ENCODE measurements around the gene STAG1.
"Not testable (repeated sequence)": the region's sequence is repeated elsewhere in the genome, so short reads cannot be mapped to it uniquely, and the experiment has no call there.

The STAG1 gene

DNA sequence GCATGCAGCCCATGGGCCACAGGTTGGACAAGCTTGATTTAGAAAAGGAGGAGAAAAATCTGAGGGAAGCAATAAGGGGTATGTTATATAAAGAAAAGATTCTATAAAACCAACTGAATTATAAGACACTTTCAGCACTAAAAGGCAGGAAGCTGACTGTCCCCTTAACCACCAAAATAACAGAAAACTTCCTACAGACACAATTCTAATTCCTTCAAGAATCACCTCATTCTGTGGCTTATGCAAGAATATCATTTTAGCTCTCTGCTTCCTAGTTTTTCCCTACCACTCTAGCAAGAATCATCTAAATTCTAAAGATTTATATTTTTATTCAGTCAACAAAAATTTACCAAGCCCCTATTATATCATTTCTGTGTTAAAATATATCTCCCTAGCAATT lies 6.3 kb downstream of the STAG1 start:
- no peak for DNase-seq (ENCODE audit: low read depth)

DNA sequence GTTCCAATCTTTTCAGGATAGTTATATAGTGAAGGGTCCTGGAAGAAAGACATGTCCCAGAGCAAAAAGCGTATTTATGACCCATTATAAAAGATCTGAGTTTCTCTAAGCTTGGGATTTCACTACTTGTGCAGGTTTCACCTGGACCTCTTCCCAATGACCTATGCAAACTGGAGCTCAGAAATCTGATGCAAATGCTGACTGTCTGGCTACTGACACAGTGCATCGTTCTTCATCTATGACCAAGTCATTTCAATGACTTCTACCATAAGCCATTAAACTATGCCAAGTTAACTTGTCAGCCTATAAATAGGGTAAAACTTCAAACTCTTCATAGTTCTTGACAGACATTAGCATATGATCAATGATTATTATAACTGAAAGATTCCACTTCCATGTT lies 11.1 kb downstream of the STAG1 start:
- DNase-seq (ENCODE audit: low read depth) = no peak

DNA sequence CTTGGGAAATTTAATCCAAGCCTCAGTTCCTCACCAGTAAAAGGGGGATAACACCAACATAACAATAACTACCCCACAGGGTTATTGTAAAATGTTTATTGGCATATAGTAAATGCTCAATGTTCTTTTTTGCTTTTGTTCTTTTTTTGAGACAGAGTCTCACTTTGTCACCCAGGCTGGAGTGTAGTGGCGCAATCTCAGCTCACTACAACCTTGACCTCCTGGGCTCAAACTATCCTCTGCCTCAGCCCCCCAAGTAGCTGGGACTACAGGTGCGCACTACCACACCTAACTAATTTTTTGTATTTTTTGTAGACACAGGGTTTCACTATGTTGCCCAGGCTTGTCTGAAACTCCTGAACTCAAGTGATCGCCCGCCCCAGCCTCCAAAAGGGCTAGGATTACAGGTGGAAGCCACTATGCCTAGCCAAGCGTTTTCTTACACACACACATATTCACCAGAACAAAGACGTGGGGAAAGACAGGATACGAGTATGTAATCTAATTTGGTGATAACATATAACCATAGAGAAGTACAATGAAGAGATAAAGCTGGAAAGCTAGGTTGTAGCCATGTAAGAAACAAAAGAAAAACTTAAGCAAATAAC lies 11.7 kb downstream of the STAG1 start:
- no peak for DNase-seq (ENCODE audit: low read depth)

DNA sequence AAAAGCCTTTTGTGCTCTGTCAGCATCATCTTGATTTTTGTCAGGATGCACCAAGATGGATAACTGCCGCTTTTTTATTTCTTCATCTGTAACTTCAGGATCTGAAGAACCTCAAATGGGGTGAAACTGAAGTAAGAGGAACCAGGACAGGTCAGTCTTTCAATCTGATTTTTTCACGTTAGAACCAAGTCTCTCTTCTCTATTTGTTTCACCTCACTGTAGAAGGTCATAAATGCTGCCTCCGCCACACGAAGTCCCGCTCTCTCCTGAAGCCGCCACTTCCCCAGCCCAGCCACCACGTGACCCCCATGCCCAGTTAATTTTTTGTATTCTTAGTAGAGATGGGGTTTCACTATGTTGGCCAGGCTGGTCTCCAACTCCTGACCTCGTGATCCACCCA lies 15.2 kb downstream of the STAG1 start:
- DNase-seq (ENCODE audit: low read depth) = not testable (repeated sequence)

DNA sequence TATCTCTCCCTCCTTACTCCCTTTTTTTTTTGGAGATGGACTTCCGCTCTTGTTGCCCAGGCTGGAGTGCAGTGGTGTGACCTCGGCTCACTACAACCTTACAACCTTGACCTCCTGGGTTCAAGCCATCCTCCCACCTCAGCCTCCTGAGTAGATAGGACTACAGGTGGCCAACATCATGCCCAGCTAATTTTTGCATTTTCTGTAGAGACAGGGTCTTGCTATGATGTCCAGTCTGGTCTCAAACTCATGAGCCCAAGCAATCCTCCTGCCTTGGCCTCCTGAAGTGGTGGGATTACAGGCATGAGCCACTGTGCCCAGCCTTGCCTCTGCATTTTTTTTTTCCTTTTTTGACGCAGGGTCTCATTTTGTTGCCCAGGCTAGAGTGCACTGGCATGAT lies 17.1 kb downstream of the STAG1 start:
- DNase-seq (ENCODE audit: low read depth) = no peak

DNA sequence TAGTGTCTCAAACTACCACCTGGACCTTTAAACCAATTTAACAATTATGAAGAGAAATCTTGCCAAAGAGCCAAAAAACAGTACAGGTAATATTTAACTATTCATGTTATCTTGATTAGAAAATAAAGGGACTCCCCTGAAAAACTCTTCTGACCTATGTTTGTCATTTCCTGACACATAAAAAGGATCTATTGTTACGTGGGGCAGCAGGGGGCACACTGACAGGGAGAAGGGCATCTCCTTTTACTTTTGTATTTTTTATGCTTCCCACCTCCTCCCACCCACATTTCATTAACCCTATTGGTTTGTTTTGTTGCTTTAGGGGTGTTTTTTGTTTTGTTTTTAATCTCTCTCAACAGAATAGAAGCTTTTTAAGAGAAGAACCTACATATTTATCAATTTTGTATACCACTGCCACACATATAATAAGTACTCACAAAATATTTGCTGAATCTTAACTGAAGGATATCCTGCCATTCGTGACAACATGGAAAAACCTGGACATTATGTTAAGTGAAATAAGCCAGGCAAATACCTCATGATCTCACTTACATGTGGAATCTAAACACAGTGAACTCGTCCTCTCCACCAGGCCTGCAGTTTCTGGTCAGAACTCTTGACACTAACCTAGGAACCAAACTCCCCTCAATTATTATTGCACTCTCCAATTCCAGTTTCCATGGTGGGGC lies 17.7 kb downstream of the STAG1 start:
- no peak for DNase-seq (ENCODE audit: low read depth)

DNA sequence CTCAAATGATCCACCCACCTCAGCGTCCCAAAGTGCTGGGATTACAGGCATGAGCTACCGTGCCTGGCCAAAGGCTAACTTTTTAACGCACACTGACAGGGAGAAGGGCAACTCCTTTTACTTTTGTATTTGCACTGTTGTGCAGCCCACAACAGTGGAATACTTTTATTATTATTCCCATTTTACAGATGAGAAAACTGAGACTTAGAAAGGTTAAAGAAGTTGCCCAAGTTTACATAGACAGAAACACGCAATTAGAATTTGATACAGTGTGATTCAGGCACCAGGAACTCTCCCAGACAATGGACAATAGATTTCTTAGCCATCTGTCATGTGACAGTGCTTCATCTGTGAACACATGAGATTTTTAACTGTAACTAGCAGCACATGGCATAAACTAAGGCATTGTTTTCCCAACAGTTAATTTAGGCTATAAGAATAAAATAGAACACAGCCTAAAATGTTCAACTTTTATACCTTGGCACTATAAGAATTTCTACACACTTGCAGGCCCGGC lies 18.8 kb downstream of the STAG1 start:
- DNase-seq (ENCODE audit: low read depth) = no peak

DNA sequence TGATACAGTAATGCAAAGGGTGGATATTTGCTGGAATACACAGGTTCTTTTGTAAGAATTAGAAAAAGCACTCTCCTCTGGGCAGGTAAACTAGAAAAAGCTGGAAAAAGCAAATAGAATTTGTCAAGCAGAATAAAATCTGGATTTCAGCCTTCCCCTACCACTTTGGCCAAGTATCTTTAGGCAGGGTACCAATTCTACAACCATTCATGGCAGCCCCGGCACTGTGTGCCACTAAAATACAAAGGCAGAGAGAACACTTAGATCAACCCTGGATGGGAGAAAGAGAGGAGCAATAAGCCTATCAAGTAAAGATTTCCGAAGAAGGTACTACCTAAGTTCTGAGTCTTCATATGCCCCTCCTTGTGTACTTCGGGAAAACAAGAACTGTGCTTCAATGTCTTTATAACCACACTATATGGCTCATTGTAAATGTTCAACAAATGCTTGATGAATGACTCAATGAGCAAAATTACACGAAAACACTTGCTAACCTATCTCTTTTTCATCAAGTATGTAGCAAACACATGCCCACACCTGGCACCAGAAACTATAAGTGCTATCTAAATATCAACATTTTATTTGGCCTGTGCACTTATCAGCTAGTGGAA lies 20.8 kb downstream of the STAG1 start:
- no peak for DNase-seq (ENCODE audit: low read depth)

DNA sequence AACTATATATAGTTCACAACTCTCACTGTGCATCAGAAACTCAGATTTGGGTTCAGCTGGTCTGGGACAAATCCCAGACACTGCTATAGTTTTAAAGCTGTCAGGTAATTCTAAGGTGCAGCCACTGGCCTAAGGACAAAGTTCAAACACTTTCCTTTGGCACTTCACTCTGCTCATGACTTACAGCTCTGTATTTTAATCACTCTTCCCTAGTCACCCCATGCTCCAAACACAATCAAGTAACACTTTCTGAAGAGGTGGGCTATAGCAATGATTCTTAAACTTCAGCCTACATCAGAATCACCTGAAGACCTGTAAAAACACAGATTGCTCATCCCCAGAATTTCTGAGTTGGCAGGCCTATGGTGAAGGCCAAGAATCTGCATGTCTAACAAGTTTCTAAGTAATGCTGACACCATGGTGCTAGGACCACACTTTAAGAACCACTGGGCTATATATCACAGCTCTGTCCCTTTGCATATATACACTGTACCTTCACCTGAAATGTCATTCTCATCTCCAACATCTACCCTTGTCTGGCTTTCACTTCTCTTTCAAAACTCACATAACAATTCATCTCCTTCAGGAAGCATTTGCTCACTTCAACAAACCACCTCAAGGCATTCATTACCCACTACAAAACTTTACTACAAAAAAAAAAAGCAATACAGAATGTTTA lies 21.4 kb downstream of the STAG1 start:
- no peak for DNase-seq (ENCODE audit: low read depth)

DNA sequence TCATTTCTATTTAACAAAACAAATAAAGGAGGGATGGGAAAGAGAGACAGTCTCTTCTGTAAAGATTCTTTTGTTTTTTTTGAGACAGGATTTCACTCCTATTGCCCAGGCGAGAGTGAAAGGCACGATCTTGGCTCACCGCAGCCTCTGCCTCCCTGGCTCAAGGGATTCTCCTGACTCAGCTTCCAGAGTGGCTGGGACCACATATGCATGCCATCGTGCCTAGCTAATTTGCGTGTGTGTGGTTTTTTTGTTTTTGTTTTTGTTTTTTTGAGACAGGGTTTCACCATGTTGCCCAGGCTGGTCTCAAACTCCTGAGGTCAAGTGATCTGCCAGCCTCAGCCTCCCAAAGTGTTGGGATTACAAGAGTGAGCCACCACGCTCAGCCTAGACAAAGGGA lies 23.3 kb downstream of the STAG1 start:
- no peak for DNase-seq (ENCODE audit: low read depth)

DNA sequence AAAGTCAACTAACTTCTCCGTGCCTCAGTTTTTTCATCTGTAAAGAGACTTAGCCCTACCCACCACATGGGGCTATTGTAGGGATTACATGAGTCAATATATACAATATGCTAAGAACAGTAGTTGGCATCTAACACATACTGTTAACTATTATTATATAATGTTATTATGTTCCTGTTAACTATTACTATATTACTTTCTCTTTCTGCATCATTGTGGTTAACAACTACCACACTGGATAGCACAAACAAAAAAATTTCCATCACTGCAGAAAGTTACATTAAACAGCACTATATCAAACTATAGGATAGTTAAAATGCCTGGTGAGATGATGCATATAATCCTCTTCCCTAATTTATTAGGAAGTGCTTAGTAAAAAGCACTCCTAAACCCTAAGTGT lies 23.7 kb downstream of the STAG1 start:
- DNase-seq (ENCODE audit: low read depth) = no peak

DNA sequence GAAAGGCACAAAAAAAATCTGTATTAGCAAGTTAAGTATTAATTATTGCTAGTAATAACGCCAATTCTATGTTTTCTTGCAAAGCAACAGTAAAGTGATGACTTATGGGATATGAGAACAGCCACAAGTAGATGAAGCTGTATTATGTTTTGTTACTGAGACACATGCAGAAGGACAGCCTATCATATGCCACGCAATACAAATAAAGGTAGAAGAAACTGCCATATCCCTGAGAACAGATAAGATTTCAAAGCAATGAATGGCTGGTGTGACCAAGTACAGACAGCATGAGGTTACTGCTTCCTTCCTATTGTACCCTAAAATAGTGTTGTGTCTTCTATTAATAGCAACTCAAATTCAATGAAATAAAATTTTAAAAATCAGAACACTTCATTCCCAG lies 26.7 kb downstream of the STAG1 start:
- DNase-seq (ENCODE audit: low read depth) = no peak

DNA sequence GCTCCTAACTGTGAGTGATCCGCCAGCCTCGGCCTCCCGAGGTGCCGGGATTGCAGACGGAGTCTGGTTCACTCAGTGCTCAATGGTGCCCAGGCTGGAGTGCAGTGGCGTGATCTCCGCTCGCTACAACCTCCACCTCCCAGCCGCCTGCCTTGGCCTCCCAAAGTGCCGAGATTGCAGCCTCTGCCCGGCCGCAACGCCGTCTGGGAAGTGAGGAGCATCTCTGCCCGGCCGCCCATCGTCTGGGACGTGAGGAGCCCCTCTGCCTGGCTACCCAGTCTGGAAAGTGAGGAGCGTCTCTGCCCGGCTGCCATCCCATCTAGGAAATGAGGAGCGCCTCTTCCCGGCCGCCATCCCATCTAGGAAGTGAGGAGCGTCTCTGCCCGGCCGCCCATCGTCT lies 29.3 kb downstream of the STAG1 start:
- DNase-seq (ENCODE audit: low read depth) = not testable (repeated sequence)

DNA sequence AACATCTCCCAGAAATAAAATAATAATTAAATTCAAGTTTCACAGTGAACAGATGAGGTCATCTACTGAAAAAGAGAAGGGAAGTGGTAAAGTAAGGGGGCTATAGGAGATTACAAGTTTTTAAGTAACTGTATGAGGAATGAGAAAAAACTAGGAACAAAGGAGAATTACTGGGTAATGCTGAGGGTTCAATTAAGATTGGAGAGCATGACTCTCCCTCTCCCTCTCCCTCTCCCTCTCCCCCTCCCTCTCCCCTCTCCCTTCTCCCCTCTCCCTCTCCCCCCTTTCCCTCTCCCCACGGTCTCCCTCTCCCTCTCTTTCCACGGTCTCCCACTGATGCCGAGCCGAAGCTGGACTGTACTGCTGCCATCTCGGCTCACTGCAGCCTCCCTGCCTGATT lies 29.8 kb downstream of the STAG1 start:
- not testable (repeated sequence) for DNase-seq (ENCODE audit: low read depth)

DNA sequence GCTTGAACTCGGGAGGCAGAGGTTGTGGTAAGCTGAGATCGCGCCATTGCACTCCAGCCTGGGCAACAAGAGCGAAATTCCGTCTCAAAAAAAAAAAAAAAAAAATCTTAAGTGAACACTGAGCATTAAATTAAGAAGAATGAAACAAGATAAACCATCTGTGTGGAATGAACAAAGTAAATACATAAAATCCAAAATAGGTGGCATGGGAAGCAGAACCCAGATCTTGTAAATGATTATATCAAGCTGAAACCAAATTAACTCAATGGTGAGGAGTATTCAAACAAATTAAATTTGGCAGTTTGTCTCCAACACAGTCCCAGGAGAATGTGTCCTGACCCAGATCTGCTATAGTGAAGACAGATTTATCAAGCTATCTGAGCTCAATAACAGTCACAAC lies 32.1 kb downstream of the STAG1 start:
- DNase-seq (ENCODE audit: low read depth) = no peak

DNA sequence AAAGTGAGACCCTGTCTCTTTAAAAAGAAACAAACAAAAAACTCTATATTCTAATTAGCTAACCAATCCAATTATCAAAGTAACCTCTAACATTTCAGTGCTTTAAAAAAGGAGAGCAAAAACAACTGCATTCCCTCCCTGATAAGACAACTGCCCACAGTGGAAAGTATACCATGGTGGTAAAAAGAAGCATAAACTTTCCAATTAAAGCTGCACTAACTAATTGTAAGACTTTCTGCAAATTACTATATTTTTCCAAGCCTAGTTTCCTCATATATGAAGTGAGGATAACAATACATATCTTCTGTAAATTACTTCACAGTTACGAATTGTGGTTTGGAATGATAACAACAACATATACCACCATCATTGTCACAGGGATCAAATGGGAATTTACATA lies 35.5 kb downstream of the STAG1 start:
- DNase-seq (ENCODE audit: low read depth) = no peak

DNA sequence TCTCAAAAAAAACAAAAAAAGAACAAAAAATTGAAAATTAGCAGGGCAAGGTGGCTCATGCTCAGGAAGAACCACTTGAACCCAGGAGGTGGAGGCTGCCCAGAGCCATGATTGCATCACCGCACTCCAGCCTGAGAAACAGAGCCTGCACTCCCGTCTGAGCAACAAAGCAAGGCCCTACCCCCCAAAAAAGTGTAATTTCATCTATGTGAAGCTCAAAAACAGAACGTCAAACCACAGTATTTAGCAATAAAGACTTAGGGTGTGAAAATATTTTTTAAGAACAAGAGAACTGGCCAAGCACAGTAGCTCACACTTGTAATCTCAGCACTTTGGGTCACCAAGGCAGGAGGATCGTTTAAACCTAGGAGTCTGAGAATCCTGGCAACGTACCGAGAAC lies 38.2 kb downstream of the STAG1 start:
- DNase-seq (ENCODE audit: low read depth) = no peak

DNA sequence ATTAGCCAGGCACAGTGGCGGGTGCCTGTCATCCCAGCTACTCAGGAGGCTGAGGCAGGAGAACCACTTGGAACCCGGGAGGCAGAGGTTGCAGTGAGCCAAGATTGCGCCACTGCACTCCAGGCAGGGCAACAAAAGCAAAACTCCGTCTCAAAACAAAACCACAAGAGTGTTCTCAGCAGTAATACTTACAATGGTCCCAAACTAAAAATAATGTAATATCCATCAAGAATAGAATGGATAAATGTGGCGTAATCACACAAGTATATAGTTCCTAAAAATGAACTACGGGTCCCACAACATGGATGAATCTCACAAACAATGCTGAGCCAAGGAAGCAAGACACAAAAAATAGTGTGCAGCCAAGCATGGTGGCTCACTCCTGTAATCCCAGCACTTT lies 39.2 kb downstream of the STAG1 start:
- DNase-seq (ENCODE audit: low read depth) = no peak

DNA sequence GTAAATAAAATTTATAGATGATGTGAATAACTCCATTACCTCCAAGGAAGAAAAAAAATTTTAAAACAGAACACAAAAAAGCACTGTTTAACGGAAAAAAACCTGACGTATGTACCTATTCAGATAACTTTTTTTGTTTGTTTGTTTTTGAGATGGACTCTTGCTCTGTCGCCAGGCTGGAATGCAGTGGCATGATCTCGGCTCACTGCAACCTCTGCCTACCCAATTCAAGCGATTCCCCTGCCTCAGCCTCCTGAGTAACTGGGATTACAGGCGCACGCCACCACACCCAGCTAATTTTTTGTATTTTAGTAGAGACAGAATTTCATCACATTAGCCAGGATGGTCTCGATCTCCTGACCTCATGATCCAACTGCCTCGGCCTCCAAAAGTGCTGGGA lies 40.3 kb downstream of the STAG1 start:
- not testable (repeated sequence) for DNase-seq (ENCODE audit: low read depth)

DNA sequence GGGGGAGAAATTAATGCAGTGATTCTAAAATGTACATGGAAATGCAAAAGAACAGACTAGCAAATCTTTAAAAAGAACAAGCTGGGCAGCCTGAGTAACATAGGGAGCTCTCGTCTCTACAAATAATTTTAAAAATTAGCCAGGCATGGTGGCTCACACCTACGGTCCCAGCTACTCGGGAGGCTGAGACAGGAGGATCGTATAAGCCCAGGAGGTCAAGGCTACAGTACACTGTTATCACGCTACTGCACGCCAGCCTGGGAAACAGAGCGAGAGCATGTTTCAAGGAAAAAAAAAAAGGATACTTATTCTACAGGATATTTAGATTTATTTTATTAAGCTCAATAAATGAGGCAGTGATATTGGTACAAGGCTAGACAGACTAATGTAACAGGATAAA lies 40.9 kb downstream of the STAG1 start:
- DNase-seq (ENCODE audit: low read depth) = no peak

DNA sequence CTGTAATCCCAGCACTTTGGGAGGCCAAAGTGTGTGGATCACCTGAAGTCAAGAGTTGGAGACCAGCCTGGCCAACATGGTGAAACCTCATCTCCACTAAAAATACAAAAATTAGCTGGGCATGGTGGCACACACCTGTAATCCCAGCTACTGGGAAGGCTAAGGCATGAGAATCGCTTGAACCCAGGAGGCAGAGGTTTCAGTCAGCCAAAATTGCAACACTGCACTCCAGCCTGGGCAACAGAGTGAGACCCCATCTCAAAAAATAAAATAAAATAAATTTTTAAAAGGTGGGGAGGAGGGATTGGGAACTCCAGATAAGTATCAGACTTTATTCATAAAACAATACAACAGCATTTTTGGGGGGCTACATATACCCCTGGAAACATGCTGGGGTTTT lies 42.4 kb downstream of the STAG1 start:
- not testable (repeated sequence) for DNase-seq (ENCODE audit: low read depth)

DNA sequence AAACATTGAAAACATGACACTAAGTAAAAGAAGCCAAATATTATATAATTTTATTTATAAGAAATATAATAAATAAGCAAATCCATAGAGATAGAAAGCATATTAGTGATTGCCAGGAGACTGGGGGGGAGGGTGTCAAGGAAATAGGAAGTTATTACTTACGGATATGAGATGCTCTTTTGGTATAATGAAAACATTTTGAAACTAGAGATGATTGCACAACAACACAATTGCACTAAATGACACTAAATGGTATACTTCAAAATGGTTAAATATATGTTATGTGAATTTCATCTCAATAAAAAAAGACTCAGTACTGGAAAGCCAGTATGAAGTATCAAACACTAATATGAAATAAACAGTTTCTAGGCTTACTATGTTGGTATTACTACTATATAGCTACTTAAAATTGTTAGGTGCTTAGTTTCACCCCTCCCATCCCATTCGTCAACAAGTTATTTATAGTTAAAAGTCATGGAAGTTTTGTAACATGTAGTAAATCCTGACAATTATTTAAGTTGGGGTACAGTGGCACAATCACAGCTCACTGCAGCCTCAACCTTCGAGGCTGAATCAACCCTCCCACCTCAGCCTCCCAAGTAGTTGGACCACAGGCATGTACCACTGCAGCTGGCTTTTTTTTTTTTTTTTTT lies 43.7 kb downstream of the STAG1 start:
- no peak for DNase-seq (ENCODE audit: low read depth)

Data from stimulated activated CD8-positive, alpha-beta memory T cell treated with anti-CD3 and anti-CD28 coated beads, Interleukin-12 subunit alpha, Interleukin-12 subunit beta, amount 100 ng/mL, for 1 hour (primary cell).